SK-N-SH treated with all-trans-retinoic acid at 6 μM for 48 hours (cell line): ENCODE measurements around the gene CXCL14.

ENCODE experiments used
- ATAC-seq: fragments of 200-7000 bp; cut with Tn5 transposase; 3 replicates; pipeline ENCODE4 v1.9.1; 2020; ENCODE audit warnings: mild to moderate bottlenecking, moderate library complexity
- ARNTL ChIP-seq: fragments of 450-650 bp; formaldehyde crosslinking; IDR thresholded peaks from 2 replicates; pipeline ENCODE4 v1.5.0; 2020; ENCODE audit warnings: low read depth, mild to moderate bottlenecking, moderate library complexity, borderline replicate concordance
- BACH2 ChIP-seq: fragments of 250-450 bp; sonication (Bioruptor Pico); IDR thresholded peaks from 2 replicates; pipeline ENCODE4 v1.9.0; 2021; ENCODE audit warnings: mild to moderate bottlenecking, borderline replicate concordance
- CSDC2 ChIP-seq: fragments of 250-450 bp; sonication (Bioruptor Pico); IDR thresholded peaks from 2 replicates; pipeline ENCODE4 v1.5.0; 2020; ENCODE audit warnings: mild to moderate bottlenecking, moderate library complexity
- CSRNP3 ChIP-seq: fragments of 250-450 bp; sonication (Bioruptor Pico); IDR thresholded peaks from 2 replicates; pipeline ENCODE4 v1.5.1; 2021; ENCODE audit warnings: mild to moderate bottlenecking, moderate library complexity
- ESRRG ChIP-seq: fragments of 250-450 bp; sonication (Bioruptor Pico); IDR thresholded peaks from 2 replicates; pipeline ENCODE4 v1.6.1; 2021; ENCODE audit warnings: mild to moderate bottlenecking
- GLIS3 ChIP-seq: fragments of 250-450 bp; sonication (Bioruptor Pico); IDR thresholded peaks from 2 replicates; pipeline ENCODE4 v1.5.0; 2020; ENCODE audit warnings: mild to moderate bottlenecking, moderate library complexity
- ISL1 ChIP-seq: fragments of 250-450 bp; sonication (Bioruptor Pico); IDR thresholded peaks from 2 replicates; pipeline ENCODE4 v2.1.2; 2022; ENCODE audit warnings: mild to moderate bottlenecking, moderate library complexity
- PATZ1 ChIP-seq: fragments of 250-450 bp; sonication (Bioruptor Pico); IDR thresholded peaks from 2 replicates; pipeline ENCODE4 v1.8.0; 2020; ENCODE audit warnings: mild to moderate bottlenecking, moderate library complexity, borderline replicate concordance
- RARB ChIP-seq: fragments of 250-450 bp; sonication (Bioruptor Pico); IDR thresholded peaks from 2 replicates; pipeline ENCODE4 v1.8.0; 2021; ENCODE audit warnings: mild to moderate bottlenecking, moderate library complexity
- SNAI2 ChIP-seq: fragments of 250-450 bp; sonication (Bioruptor Pico); IDR thresholded peaks from 2 replicates; pipeline ENCODE4 v1.5.0; 2020; ENCODE audit warnings: mild to moderate bottlenecking, moderate library complexity
- TCF4 ChIP-seq: fragments of 250-450 bp; sonication (Bioruptor Pico); IDR thresholded peaks from 2 replicates; pipeline ENCODE4 v1.8.0; 2021; ENCODE audit warnings: mild to moderate bottlenecking, moderate library complexity, borderline replicate concordance
- TOX ChIP-seq: fragments of 250-450 bp; sonication (Bioruptor Pico); IDR thresholded peaks from 2 replicates; pipeline ENCODE4 v1.8.0; 2021; ENCODE audit warnings: mild to moderate bottlenecking, moderate library complexity, borderline replicate concordance
- TSHZ2 ChIP-seq: fragments of 250-450 bp; sonication (Bioruptor Pico); IDR thresholded peaks from 2 replicates; pipeline ENCODE4 v1.5.0; 2020; ENCODE audit warnings: mild to moderate bottlenecking, moderate library complexity
- ZC3H10 ChIP-seq: fragments of 250-450 bp; sonication (Bioruptor Pico); IDR thresholded peaks from 2 replicates; pipeline ENCODE4 v1.5.1; 2021; ENCODE audit warnings: mild to moderate bottlenecking, moderate library complexity
- ZFP30 ChIP-seq: fragments of 450-650 bp; formaldehyde crosslinking; IDR thresholded peaks from 2 replicates; pipeline ENCODE4 v1.5.0; 2022; ENCODE audit warnings: mild to moderate bottlenecking, moderate library complexity
- ZNF565 ChIP-seq: fragments of 450-650 bp; formaldehyde crosslinking; conservative IDR thresholded peaks from 2 replicates; pipeline ENCODE4 v1.5.0; 2020; ENCODE audit warnings: low read depth, mild to moderate bottlenecking, moderate library complexity
- ZNF70 ChIP-seq: fragments of 450-650 bp; formaldehyde crosslinking; IDR thresholded peaks from 2 replicates; pipeline ENCODE4 v1.5.0; 2020; ENCODE audit warnings: mild to moderate bottlenecking, moderate library complexity
- ZNF8 ChIP-seq: fragments of 450-650 bp; formaldehyde crosslinking; IDR thresholded peaks from 2 replicates; pipeline ENCODE4 v1.5.0; 2020; ENCODE audit warnings: mild to moderate bottlenecking, moderate library complexity
- TF ChIP-seq, protein P1 (sequence below): fragments of 250-450 bp; sonication (Bioruptor Pico); IDR thresholded peaks from 2 replicates; pipeline ENCODE4 v1.8.0; 2021; ENCODE audit warnings: low read depth, mild to moderate bottlenecking, moderate library complexity, borderline replicate concordance

CXCL14 gene

DNA sequence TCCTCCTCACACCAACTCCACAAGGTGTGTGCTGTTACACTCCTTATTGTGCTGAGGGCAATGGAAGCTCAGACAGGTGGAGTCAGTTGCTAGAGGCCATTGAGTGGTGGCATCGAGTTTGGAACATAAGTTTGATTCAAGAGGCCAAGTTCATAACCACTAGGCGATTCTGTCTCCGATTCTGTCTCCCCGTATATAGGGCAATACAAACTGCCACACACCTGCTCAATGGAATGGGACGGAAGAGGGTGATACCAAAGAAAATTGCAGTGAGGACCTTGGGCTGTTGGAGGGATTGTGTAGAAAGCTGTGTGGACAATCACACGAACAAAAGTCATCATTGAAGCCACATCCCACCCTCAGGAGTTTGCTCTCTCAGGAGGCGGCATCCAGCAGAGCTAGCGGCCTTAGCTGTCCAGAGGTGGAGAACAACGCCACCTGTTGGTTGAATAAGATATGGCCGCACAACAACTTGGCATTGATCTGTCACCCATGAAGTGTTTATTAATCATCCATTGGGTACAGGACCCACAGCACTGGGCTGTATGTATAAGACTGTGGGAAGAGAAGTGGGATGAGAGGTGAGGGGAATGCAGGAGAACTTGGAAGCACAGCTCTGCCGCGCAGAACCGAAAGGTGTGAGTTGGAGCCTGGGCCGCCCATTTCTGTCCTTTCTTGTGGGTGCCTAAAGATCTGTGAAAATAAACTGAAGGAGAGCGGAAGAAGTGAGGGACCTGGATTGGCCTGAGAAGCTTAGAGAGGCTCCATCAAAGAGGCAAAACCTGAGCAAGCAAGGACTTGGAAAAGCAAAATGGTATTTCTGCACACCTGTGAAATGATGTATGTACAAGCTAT, 27.0 kb downstream of the CXCL14 start:
- no peak for TF ChIP-seq CSRNP3 (CRISPR knock-in tag)
- TF ChIP-seq GLIS3 (CRISPR knock-in tag) = no peak
- TF ChIP-seq ZNF565 (CRISPR knock-in tag) = no peak
- no peak for TF ChIP-seq ZNF8 (CRISPR knock-in tag)
- TF ChIP-seq PATZ1 (CRISPR knock-in tag) = no peak
- no peak for TF ChIP-seq ESRRG (CRISPR knock-in tag)
- no peak for TF ChIP-seq BACH2 (CRISPR knock-in tag)
- TF ChIP-seq TCF4 = no peak
- TF ChIP-seq TSHZ2 (CRISPR knock-in tag) = no peak
- no peak for TF ChIP-seq ZC3H10 (CRISPR knock-in tag)
- no peak for TF ChIP-seq SNAI2 (CRISPR knock-in tag)
- no peak for TF ChIP-seq CSDC2 (CRISPR knock-in tag)
- TF ChIP-seq ZFP30 (CRISPR knock-in tag) = no peak
- TF ChIP-seq TOX (CRISPR knock-in tag) = no peak
- TF ChIP-seq, all 23 proteins: peak for 0

GRCh38 chr5:135549413-135549812, 29.4 kb downstream of the CXCL14 start:
- no peak for TF ChIP-seq PATZ1 (CRISPR knock-in tag)
- no peak for ATAC-seq

More for the DNA sequence above, 27.0 kb downstream of the CXCL14 start:
- peak; percentile 92 for ATAC-seq

- no peak for ATAC-seq
- TF ChIP-seq ZNF70 (CRISPR knock-in tag) (no peak), RARB (CRISPR knock-in tag) (no peak), TCF4 (no peak), ARNTL (no peak), CSRNP3 (CRISPR knock-in tag) (no peak), ISL1 (CRISPR knock-in tag) (no peak), ZC3H10 (CRISPR knock-in tag) (no peak), ZFP30 (CRISPR knock-in tag) (no peak), ZNF565 (CRISPR knock-in tag) (no peak), TOX (CRISPR knock-in tag) (no peak), TSHZ2 (CRISPR knock-in tag) (no peak), CSDC2 (CRISPR knock-in tag) (no peak), ESRRG (CRISPR knock-in tag) (no peak)
- TF ChIP-seq, protein P1, sequence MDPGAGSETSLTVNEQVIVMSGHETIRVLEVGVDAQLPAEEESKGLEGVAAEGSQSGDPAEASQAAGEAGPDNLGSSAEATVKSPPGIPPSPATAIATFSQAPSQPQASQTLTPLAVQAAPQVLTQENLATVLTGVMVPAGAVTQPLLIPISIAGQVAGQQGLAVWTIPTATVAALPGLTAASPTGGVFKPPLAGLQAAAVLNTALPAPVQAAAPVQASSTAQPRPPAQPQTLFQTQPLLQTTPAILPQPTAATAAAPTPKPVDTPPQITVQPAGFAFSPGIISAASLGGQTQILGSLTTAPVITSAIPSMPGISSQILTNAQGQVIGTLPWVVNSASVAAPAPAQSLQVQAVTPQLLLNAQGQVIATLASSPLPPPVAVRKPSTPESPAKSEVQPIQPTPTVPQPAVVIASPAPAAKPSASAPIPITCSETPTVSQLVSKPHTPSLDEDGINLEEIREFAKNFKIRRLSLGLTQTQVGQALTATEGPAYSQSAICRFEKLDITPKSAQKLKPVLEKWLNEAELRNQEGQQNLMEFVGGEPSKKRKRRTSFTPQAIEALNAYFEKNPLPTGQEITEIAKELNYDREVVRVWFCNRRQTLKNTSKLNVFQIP (CRISPR knock-in tag) = no peak
- TF ChIP-seq, all 23 proteins: peak for 0
These were observed 31.1 kb downstream of the CXCL14 start for GRCh38 chr5:135547590-135548254.
